Panc1 (cell line): Measurements from ENCODE around the gene ZGRF1.

ENCODE experiments used
- POLR2AphosphoS5 ChIP-seq: IDR thresholded peaks from 2 replicates; pipeline ENCODE4 v1.6.1; 2012; ENCODE audit warnings: mild to moderate bottlenecking, low read depth, low read length, moderate library complexity
- SIN3A ChIP-seq: IDR thresholded peaks from 2 replicates; pipeline ENCODE4 v1.6.1; 2012; ENCODE audit warnings: low read depth, mild to moderate bottlenecking, low read length, moderate library complexity, borderline replicate concordance; ENCODE audit not compliant: insufficient read depth
- TCF7L2 ChIP-seq: IDR thresholded peaks from 2 replicates; pipeline ENCODE4 v1.6.1; 2011; ENCODE audit warnings: mild to moderate bottlenecking, low read depth, low read length, inconsistent platforms
- TF ChIP-seq, protein P1 (sequence below): fragments of 450-650 bp; IDR thresholded peaks from 2 replicates; pipeline ENCODE4 v1.5.1; 2017; ENCODE audit warnings: mild to moderate bottlenecking
- TF ChIP-seq, protein P2 (sequence below), 2 experiments: IDR thresholded peaks; 2 replicates each; pipeline ENCODE4 v1.6.1; 2011 to 2012; ENCODE audit warnings: low read depth in 2 of 2, control low read depth in 1 of 2, low read length in 1 of 2, mild to moderate bottlenecking in 1 of 2, moderate library complexity in 1 of 2; ENCODE audit not compliant: insufficient read depth in 1 of 2

DNA sequence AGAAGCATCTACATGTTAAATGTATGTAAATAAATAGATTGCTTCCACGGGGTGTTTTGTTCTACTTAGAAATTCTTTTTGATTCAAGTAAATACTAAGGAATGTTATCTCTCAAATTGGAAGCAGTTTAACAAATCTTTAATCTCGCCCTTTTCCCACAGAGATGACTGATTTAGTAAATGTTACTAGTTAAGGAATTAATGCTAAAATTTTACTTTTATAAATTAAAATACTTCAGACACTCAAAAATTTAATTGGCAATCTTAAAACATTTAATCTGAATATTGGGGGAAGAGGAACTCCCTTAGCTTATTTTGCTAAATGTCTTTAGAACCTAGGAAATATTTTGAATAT lies 12.3 kb upstream of the ZGRF1 start:
- TF ChIP-seq, protein P1, sequence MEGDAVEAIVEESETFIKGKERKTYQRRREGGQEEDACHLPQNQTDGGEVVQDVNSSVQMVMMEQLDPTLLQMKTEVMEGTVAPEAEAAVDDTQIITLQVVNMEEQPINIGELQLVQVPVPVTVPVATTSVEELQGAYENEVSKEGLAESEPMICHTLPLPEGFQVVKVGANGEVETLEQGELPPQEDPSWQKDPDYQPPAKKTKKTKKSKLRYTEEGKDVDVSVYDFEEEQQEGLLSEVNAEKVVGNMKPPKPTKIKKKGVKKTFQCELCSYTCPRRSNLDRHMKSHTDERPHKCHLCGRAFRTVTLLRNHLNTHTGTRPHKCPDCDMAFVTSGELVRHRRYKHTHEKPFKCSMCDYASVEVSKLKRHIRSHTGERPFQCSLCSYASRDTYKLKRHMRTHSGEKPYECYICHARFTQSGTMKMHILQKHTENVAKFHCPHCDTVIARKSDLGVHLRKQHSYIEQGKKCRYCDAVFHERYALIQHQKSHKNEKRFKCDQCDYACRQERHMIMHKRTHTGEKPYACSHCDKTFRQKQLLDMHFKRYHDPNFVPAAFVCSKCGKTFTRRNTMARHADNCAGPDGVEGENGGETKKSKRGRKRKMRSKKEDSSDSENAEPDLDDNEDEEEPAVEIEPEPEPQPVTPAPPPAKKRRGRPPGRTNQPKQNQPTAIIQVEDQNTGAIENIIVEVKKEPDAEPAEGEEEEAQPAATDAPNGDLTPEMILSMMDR = no peak
- TF ChIP-seq, protein P2, sequence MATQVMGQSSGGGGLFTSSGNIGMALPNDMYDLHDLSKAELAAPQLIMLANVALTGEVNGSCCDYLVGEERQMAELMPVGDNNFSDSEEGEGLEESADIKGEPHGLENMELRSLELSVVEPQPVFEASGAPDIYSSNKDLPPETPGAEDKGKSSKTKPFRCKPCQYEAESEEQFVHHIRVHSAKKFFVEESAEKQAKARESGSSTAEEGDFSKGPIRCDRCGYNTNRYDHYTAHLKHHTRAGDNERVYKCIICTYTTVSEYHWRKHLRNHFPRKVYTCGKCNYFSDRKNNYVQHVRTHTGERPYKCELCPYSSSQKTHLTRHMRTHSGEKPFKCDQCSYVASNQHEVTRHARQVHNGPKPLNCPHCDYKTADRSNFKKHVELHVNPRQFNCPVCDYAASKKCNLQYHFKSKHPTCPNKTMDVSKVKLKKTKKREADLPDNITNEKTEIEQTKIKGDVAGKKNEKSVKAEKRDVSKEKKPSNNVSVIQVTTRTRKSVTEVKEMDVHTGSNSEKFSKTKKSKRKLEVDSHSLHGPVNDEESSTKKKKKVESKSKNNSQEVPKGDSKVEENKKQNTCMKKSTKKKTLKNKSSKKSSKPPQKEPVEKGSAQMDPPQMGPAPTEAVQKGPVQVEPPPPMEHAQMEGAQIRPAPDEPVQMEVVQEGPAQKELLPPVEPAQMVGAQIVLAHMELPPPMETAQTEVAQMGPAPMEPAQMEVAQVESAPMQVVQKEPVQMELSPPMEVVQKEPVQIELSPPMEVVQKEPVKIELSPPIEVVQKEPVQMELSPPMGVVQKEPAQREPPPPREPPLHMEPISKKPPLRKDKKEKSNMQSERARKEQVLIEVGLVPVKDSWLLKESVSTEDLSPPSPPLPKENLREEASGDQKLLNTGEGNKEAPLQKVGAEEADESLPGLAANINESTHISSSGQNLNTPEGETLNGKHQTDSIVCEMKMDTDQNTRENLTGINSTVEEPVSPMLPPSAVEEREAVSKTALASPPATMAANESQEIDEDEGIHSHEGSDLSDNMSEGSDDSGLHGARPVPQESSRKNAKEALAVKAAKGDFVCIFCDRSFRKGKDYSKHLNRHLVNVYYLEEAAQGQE (IDR thresholded peaks at IDR 0.05; ENCODE audit: insufficient read depth in 1 of 2, low read depth in 2 of 2, low read length in 1 of 2) = no peak
- no peak for TF ChIP-seq SIN3A
- TF ChIP-seq POLR2AphosphoS5 = no peak
- TF ChIP-seq TCF7L2 = no peak
